COR-L47 (cell line): ENCODE measurements around the gene AGRP.

Experiments
- DNase-seq: peaks from one replicate; lab custom pipeline; 2025; lab: John Stamatoyannopoulos, UW

Gene AGRP

GRCh38 chr16:67463059-67463458 lies 20.3 kb downstream of the AGRP start:
- DNase-seq = no peak

GRCh38 chr16:67462279-67462655 lies 21.1 kb downstream of the AGRP start:
- no peak for DNase-seq

- no peak for DNase-seq
Measured at GRCh38 chr16:67461600-67462278, 21.6 kb downstream of the AGRP start.

- DNase-seq = no peak
Measured at GRCh38 chr16:67460961-67461360, 22.4 kb downstream of the AGRP start.

GRCh38 chr16:67460168-67460567 lies 23.2 kb downstream of the AGRP start:
- DNase-seq = no peak

GRCh38 chr16:67459861-67460150 lies 23.5 kb downstream of the AGRP start:
- DNase-seq = no peak

GRCh38 chr16:67459066-67459860 lies 24.1 kb downstream of the AGRP start:
- DNase-seq = no peak

GRCh38 chr16:67458121-67458641 lies 25.2 kb downstream of the AGRP start:
- no peak for DNase-seq

- DNase-seq = no peak
Measured at GRCh38 chr16:67457611-67458010, 25.7 kb downstream of the AGRP start.

GRCh38 chr16:67456391-67457081 lies 26.8 kb downstream of the AGRP start:
- DNase-seq = no peak

GRCh38 chr16:67454852-67455251 lies 28.5 kb downstream of the AGRP start:
- DNase-seq = no peak

GRCh38 chr16:67454104-67454503 lies 29.2 kb downstream of the AGRP start:
- DNase-seq = no peak

- no peak for DNase-seq
Measured at GRCh38 chr16:67451704-67452435, 31.5 kb downstream of the AGRP start.

- no peak for DNase-seq
Measured at GRCh38 chr16:67451061-67451703, 32.2 kb downstream of the AGRP start.

GRCh38 chr16:67449739-67450138 lies 33.6 kb downstream of the AGRP start:
- no peak for DNase-seq

GRCh38 chr16:67449336-67449735 lies 34.0 kb downstream of the AGRP start:
- DNase-seq = no peak

GRCh38 chr16:67448580-67448979 lies 34.8 kb downstream of the AGRP start:
- DNase-seq = no peak

GRCh38 chr16:67447508-67448076 lies 35.8 kb downstream of the AGRP start:
- no peak for DNase-seq

- no peak for DNase-seq
Measured at GRCh38 chr16:67446968-67447507, 36.3 kb downstream of the AGRP start.

GRCh38 chr16:67445913-67446907 lies 37.1 kb downstream of the AGRP start:
- no peak for DNase-seq
